Testis (tissue), 2 donors: ENCODE data around the gene TMEM178B.
"Not testable (repeated sequence)": the region's sequence is repeated elsewhere in the genome, so short reads cannot be mapped to it uniquely, and the experiment has no call there.

Experiments
- POLR2A ChIP-seq: fragments of 450-650 bp; IDR thresholded peaks from one replicate; pipeline ENCODE4 v1.6.1; 2017; ENCODE audit warnings: antibody characterized with exemption, mild to moderate bottlenecking, moderate library complexity
- TF ChIP-seq, protein P1 (sequence below), 3 experiments: fragments of 450-650 bp in 2 of 3; fragments of 200-600 bp in 1 of 3; sonication (generic) in 1 of 3; IDR thresholded peaks; one replicate each; pipeline ENCODE4 v1.5.1; 2016 to 2019; ENCODE audit warnings: antibody characterized with exemption in 3 of 3, mild to moderate bottlenecking in 2 of 3, moderate library complexity in 1 of 3

GRCh38 chr7:141403846-141404245, 330.0 kb downstream of the TMEM178B start:
- TF ChIP-seq, protein P1, sequence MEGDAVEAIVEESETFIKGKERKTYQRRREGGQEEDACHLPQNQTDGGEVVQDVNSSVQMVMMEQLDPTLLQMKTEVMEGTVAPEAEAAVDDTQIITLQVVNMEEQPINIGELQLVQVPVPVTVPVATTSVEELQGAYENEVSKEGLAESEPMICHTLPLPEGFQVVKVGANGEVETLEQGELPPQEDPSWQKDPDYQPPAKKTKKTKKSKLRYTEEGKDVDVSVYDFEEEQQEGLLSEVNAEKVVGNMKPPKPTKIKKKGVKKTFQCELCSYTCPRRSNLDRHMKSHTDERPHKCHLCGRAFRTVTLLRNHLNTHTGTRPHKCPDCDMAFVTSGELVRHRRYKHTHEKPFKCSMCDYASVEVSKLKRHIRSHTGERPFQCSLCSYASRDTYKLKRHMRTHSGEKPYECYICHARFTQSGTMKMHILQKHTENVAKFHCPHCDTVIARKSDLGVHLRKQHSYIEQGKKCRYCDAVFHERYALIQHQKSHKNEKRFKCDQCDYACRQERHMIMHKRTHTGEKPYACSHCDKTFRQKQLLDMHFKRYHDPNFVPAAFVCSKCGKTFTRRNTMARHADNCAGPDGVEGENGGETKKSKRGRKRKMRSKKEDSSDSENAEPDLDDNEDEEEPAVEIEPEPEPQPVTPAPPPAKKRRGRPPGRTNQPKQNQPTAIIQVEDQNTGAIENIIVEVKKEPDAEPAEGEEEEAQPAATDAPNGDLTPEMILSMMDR (IDR thresholded peaks at IDR 0.05): not testable (repeated sequence)
- TF ChIP-seq POLR2A: not testable (repeated sequence)
